Tibial nerve (tissue), 4 donors: ENCODE data around the gene SERINC5. TPM values are rescaled to one million over a fixed set of nuclear protein-coding genes. Genes with fewer than 3 reads are reported as not detected.
A peak's percentile ranks its signal among the peaks of the same experiment; 100 is the strongest.

ENCODE experiments used
- DNase-seq, 2 donors: peaks; one replicate each; pipeline ENCODE4 v3.0.0-alpha.2; 2019; ENCODE audit warnings: low spot score in 2 of 2
- H3K27ac ChIP-seq, 4 donors: fragments of 200-600 bp; sonication (generic) in 3 of 4; one replicate each; pipeline ENCODE4 v1.5.1; 2017 to 2019; ENCODE audit warnings: mild to moderate bottlenecking in 1 of 4
- H3K27me3 ChIP-seq, 2 donors: fragments of 200-600 bp; sonication (generic) in 1 of 2; one replicate each; pipeline versions ENCODE4 v1.5.1 to v1.6.0; 2017 to 2019
- H3K36me3 ChIP-seq, 3 donors: fragments of 200-600 bp; sonication (generic); one replicate each; pipeline ENCODE4 v1.5.1; 2018 to 2019
- H3K4me1 ChIP-seq, 4 donors: fragments of 200-600 bp; sonication (generic) in 3 of 4; one replicate each; pipeline ENCODE4 v1.5.1; 2017 to 2019
- H3K4me3 ChIP-seq, 4 donors: fragments of 200-600 bp; sonication (generic) in 3 of 4; one replicate each; pipeline ENCODE4 v1.5.1; 2017 to 2019; ENCODE audit warnings: mild to moderate bottlenecking in 1 of 4, moderate library complexity in 1 of 4
- H3K9me3 ChIP-seq, 4 donors: fragments of 200-600 bp; sonication (generic) in 3 of 4; one replicate each; pipeline ENCODE4 v1.5.1; 2017 to 2019
- CTCF ChIP-seq, 5 experiments: fragments of 200-600 bp in 3 of 5; fragments of 450-650 bp in 2 of 5; sonication (generic) in 3 of 5; IDR thresholded peaks; one replicate each; pipeline ENCODE4 v1.5.1; 2016 to 2019; ENCODE audit warnings: antibody characterized with exemption in 5 of 5, mild to moderate bottlenecking in 3 of 5, moderate library complexity in 2 of 5
- EP300 ChIP-seq, 2 donors: sonication (generic); formaldehyde crosslinking; IDR thresholded peaks; one replicate each; pipeline ENCODE4 v1.6.1; 2017; ENCODE audit warnings: antibody characterized with exemption in 2 of 2, mild to moderate bottlenecking in 1 of 2
- POLR2A ChIP-seq, 2 donors: fragments of 450-650 bp; IDR thresholded peaks; one replicate each; pipeline ENCODE4 v1.6.1; 2017; ENCODE audit warnings: antibody characterized with exemption in 2 of 2, mild to moderate bottlenecking in 2 of 2, moderate library complexity in 2 of 2
- WGBS, 2 donors: methylation state at CpG; one replicate each; pipeline ENCODE4 v1.1.5; 2018; 5-methylcytosine and 5-hydroxymethylcytosine counted together
- total RNA-seq, 4 donors: library from RNA; depleted of rRNA; stranded (reverse); fragments of >200 nt; gene quantifications; one replicate each; pipeline ENCODE4 v1.1.0, GENCODE V29; 2016

The SERINC5 gene
- total RNA-seq, 4 donors from 2014 or later = 29.1 to 35.8 (median 32.3) TPM

DNA sequence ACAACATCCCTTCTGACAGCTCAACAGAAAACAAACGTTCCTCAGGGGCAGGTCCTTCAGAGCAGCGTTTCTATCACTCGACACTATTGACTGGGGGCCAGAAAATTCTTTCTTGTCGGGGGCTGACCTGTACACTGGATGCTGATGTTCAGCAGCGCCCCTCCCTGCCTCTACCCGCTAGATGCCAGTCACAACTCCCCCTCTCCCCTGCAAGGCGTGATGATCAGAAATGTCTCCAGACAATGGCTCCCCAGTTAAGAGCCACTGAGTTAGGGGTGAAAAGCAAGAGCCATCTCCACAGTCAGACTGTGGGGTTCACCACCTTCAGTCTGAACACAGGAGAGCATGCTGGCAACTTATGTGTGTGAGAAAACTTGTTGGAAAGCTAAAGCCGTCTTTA is 39.8 kb downstream of the SERINC5 start:
- no peaks in the 10 kb centered on the region for H3K9me3 ChIP-seq
- DNase-seq = no peak
- no peaks in the 10 kb centered on the region for H3K27me3 ChIP-seq
- 50 to 60% methylated on average over 8 of the region's 8 CpGs for WGBS, 2 donors
- TF ChIP-seq POLR2A (IDR thresholded peaks at IDR 0.05) (no peak), CTCF (IDR thresholded peaks at IDR 0.05) (no peak), EP300 (IDR thresholded peaks at IDR 0.05) (no peak)
- H3K27ac ChIP-seq = peak overlapping the region in 2 of 4 donors; percentile 54 to 57
- no peak overlapping the region for H3K4me3 ChIP-seq
- H3K36me3 ChIP-seq = peaks cover 0 to 3% (median 0%) of the 10 kb centered on the region in 3 donors
- H3K4me1 ChIP-seq = peaks cover 0 to 72% (median 20%) of the 10 kb centered on the region in 4 donors

GRCh38 chr5:80215523-80215922 is 40.3 kb downstream of the SERINC5 start:
- Histone ChIP-seq H3K4me1 (peaks cover 0 to 68% (median 19%) of the 10 kb centered on the region in 4 donors), H3K4me3 (no peak overlapping the region), H3K36me3 (no peaks in the 10 kb centered on the region), H3K27me3 (no peaks in the 10 kb centered on the region), H3K27ac (peak overlapping the region in 2 of 4 donors; percentile 54 to 57), H3K9me3 (no peaks in the 10 kb centered on the region)
- DNase-seq = no peak
- TF ChIP-seq CTCF (IDR thresholded peaks at IDR 0.05) = no peak
- no peak for TF ChIP-seq POLR2A (IDR thresholded peaks at IDR 0.05)
- no peak for TF ChIP-seq EP300 (IDR thresholded peaks at IDR 0.05)
- 73 to 77% methylated on average over 4 of the region's 4 CpGs for WGBS, 2 donors

GRCh38 chr5:80213466-80213865 is 42.4 kb downstream of the SERINC5 start:
- DNase-seq = no peak
- TF ChIP-seq POLR2A (IDR thresholded peaks at IDR 0.05) (no peak), CTCF (IDR thresholded peaks at IDR 0.05) (no peak), EP300 (IDR thresholded peaks at IDR 0.05) (no peak)
- peaks cover 0 to 66% (median 20%) of the 10 kb centered on the region in 4 donors for H3K4me1 ChIP-seq
- H3K4me3 ChIP-seq = no peak overlapping the region
- no peaks in the 10 kb centered on the region for H3K27me3 ChIP-seq
- H3K27ac ChIP-seq = no peak overlapping the region
- H3K36me3 ChIP-seq = no peaks in the 10 kb centered on the region
- WGBS, 2 donors = 70 to 74% methylated on average over 3 of the region's 3 CpGs
- no peaks in the 10 kb centered on the region for H3K9me3 ChIP-seq

- WGBS, 2 donors = 76 to 87% methylated on average over 2 of the region's 2 CpGs
- no peaks in the 10 kb centered on the region for H3K27me3 ChIP-seq
- peaks cover 2 to 64% (median 19%) of the 10 kb centered on the region in 4 donors for H3K4me1 ChIP-seq
- TF ChIP-seq CTCF (IDR thresholded peaks at IDR 0.05) (no peak), POLR2A (IDR thresholded peaks at IDR 0.05) (no peak), EP300 (IDR thresholded peaks at IDR 0.05) (no peak)
- no peak overlapping the region for H3K4me3 ChIP-seq
- H3K36me3 ChIP-seq = no peaks in the 10 kb centered on the region
- H3K9me3 ChIP-seq = no peaks in the 10 kb centered on the region
- H3K27ac ChIP-seq = no peak overlapping the region
- DNase-seq = no peak
Observed at GRCh38 chr5:80212171-80212667, 43.6 kb downstream of the SERINC5 start.

DNA sequence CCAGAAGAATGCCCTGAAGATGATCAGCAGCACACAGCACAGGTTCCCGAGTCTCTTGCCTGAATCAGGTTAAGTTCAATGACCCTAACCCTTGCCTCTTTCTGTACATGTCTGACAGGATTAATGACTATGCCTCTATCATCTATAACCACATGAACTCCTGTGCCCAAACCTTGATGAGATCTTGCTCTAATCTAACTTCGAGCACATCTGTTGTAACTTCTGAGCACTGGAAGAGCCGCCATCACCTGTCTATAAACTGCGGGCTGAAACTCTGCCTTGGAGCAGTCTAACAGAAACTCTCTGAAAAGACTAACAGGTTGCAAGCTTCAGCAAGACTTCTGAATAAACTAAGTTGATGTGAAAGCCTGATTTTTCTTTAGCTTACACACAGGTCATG is 44.5 kb downstream of the SERINC5 start:
- TF ChIP-seq EP300 (IDR thresholded peaks at IDR 0.05) (no peak), POLR2A (IDR thresholded peaks at IDR 0.05) (no peak), CTCF (IDR thresholded peaks at IDR 0.05) (no peak)
- H3K27ac ChIP-seq = no peak overlapping the region
- no peak for DNase-seq
- H3K36me3 ChIP-seq = no peaks in the 10 kb centered on the region
- peaks cover 4 to 63% (median 16%) of the 10 kb centered on the region in 4 donors for H3K4me1 ChIP-seq
- H3K4me3 ChIP-seq = no peak overlapping the region
- H3K27me3 ChIP-seq = no peaks in the 10 kb centered on the region
- no peaks in the 10 kb centered on the region for H3K9me3 ChIP-seq
- 86 to 89% methylated on average over 4 of the region's 4 CpGs for WGBS, 2 donors
